Activated naive CD4-positive, alpha-beta T cell treated with anti-CD3 and anti-CD28 coated beads, Interleukin-2, amount 10 ng/mL, durations not matched to agents 7 days and 5 days (primary cell): Measurements from ENCODE around the gene HIGD1A.
A peak's percentile ranks its signal among the peaks of the same experiment; 100 is the strongest.

ENCODE experiments used
- CTCF ChIA-PET: fragments of 350-600 bp; sonication (Branson Sonifier 250); formaldehyde crosslinking; loops from one replicate; lab custom pipeline; 2021; ENCODE audit warnings: antibody characterized with exemption; lab: Charles Lee
- DNase-seq: peaks from one replicate; pipeline ENCODE4 v3.0.0-alpha.2; 2020
- H3K27ac Mint-ChIP-seq: one replicate; pipeline ENCODE4 v1.8.0; 2021; ENCODE audit warnings: mild to moderate bottlenecking, moderate library complexity, mixed read lengths
- H3K27me3 Mint-ChIP-seq: one replicate; pipeline ENCODE4 v1.8.0; 2021; ENCODE audit warnings: mild to moderate bottlenecking, mixed read lengths
- H3K36me3 Mint-ChIP-seq: one replicate; pipeline ENCODE4 v1.8.0; 2021; ENCODE audit warnings: mixed read lengths
- H3K4me1 Mint-ChIP-seq: one replicate; pipeline ENCODE4 v1.8.0; 2021; ENCODE audit warnings: mixed read lengths
- H3K4me3 Mint-ChIP-seq: one replicate; pipeline ENCODE4 v1.8.0; 2021; ENCODE audit warnings: mild to moderate bottlenecking, moderate library complexity, mixed read lengths
- H3K9me3 Mint-ChIP-seq: one replicate; pipeline ENCODE4 v1.8.0; 2021; ENCODE audit warnings: mixed read lengths

Gene HIGD1A

DNA sequence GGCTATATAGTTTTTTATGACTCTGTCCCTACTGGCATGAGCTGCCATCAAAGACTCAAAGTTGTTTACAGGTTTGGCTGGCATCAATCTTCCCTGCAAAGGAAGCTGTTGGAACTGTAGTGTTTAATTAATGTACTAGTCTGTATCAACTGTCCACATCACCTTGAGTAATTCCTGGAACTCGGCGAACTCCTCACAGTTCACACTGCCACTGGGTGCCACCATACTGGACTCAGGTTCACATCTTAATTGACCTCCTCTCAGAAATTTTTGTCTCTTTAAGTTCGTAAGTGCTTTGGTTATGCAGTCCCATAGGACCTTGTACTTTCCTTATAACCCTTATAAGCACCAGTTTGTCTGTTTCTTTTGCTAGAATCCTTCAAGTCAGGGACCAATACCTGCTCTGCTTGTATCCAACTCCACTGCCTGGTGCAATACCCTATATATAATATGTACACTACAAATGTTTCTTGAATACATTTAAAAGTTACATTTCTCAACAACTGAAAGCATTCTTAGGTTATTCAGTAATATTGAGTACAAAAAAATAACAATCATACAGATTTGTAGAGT is 3.2 kb downstream of the HIGD1A start:
- Mint-ChIP-seq H3K27me3 (peaks cover 17% of the 10 kb centered on the region), H3K9me3 (no peaks in the 10 kb centered on the region), H3K4me3 (no peak overlapping the region), H3K27ac (no peak overlapping the region), H3K4me1 (peaks cover 56% of the 10 kb centered on the region), H3K36me3 (peaks cover 15% of the 10 kb centered on the region)
- CTCF ChIA-PET = interaction anchor here (1.0 kb wide), 1 partner anchor 29 kb away, joined by 6 read pairs; no protein-coding TSS in a partner anchor
- no peak for DNase-seq

DNA sequence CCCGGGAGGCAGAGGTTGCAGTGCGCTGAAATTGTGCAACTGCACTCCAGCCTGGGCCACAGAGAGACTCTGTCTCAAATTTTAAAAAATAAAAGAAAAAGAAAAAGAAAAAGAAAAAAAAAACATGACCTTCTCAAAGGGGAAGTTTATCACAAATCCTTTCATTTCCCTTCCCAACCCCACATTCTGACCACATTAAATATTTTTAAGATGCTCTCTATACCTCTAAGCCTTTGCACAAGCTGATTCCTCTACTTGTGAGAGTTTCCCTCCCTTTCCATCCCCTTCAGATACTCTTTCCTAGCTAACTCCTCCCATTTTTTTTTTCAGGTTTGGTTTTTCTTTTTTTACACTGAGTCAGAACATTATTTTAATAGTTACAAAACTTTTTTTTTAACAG is 4.0 kb downstream of the HIGD1A start:
- H3K27me3 Mint-ChIP-seq = peaks cover 8% of the 10 kb centered on the region
- DNase-seq = no peak
- peaks cover 59% of the 10 kb centered on the region for H3K4me1 Mint-ChIP-seq
- H3K36me3 Mint-ChIP-seq = peaks cover 19% of the 10 kb centered on the region
- H3K9me3 Mint-ChIP-seq = no peaks in the 10 kb centered on the region
- no peak overlapping the region for H3K27ac Mint-ChIP-seq
- no peak overlapping the region for H3K4me3 Mint-ChIP-seq
- CTCF ChIA-PET = interaction anchor here (1.0 kb wide), 1 partner anchor 30 kb away, joined by 6 read pairs; no protein-coding TSS in a partner anchor

DNA sequence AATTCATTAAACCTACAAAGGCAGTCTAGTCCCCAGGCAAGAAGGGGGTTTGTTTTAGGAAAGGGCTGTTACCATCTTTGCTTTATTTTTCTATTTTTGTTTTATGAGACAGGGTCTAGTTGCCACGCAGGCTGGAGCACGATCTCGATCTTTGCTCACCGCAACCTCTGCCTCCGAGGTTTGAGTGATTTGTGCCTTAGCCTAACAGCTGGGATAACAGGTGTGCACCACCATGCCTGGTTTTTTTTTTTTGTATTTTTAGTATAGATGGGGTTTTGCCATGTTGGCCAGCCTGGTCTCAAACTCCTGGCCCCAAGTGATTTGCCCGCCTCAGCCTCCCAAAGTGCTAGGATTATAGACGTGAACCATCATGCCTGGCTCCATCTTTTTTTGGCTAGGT is 4.9 kb downstream of the HIGD1A start:
- peaks cover 19% of the 10 kb centered on the region for H3K36me3 Mint-ChIP-seq
- H3K9me3 Mint-ChIP-seq = no peaks in the 10 kb centered on the region
- no peak overlapping the region for H3K27ac Mint-ChIP-seq
- H3K4me3 Mint-ChIP-seq = no peak overlapping the region
- H3K4me1 Mint-ChIP-seq = peaks cover 54% of the 10 kb centered on the region
- DNase-seq = no peak
- peaks cover 2% of the 10 kb centered on the region for H3K27me3 Mint-ChIP-seq
- CTCF ChIA-PET = interaction anchor here (0.6 kb wide), 1 partner anchor 39 kb away, joined by 3 read pairs; no protein-coding TSS in a partner anchor

DNA sequence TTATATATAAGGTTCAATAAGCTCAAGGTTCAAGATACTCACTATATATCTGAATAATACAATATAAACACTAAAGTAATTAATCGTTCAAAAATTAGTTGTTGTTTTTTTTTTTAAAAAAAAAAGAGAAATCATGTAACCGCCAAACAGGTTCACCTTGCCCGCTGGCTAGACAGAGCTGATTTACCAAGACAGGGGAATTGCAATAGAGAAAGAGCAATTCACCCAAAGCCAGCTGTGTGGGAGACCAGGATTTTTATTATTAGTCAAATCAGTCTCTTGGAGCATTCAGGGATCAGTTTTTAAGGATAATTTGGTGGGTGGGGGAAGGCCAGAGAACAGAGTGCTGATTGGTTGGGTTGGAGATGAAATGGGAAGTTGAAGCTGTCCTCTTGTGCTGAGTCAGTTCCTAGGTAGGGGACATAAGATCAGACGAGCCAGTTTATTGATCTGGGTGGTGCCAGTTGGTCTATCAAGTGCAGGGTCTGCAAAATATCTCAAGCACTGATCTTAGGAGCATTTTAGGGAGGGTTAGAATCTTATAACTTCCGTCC is 7.9 kb downstream of the HIGD1A start:
- H3K4me3 Mint-ChIP-seq = no peak overlapping the region
- H3K9me3 Mint-ChIP-seq = no peaks in the 10 kb centered on the region
- H3K27me3 Mint-ChIP-seq = no peaks in the 10 kb centered on the region
- CTCF ChIA-PET = no interaction called here
- H3K27ac Mint-ChIP-seq = no peak overlapping the region
- no peak for DNase-seq
- peaks cover 27% of the 10 kb centered on the region for H3K36me3 Mint-ChIP-seq
- H3K4me1 Mint-ChIP-seq = peaks cover 28% of the 10 kb centered on the region

DNA sequence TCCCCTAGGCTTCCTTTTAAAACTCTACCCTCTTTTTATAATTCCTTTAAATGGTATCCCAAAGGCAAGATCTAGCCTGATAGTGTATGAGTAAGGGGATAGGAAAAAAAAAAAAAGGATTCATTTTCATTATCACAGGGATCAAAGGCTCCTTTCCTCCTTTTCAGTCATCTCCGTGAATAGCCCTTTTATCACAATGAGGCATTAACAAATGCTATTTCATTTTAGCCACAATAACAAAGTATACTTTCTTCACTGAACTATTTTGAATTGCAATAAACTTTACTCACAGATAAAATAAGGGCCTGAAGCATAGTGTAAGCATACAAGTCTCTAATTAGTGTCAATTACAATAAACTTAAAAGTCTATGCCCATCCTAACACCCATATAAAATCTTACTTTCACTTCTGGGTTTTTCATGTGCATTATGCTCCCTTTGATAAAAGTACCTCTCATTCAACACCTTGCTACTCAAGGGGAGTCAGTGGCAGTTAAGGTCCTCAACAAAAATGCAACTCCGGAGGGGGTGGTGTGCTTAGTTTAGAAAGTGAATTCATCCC is 8.6 kb downstream of the HIGD1A start:
- H3K9me3 Mint-ChIP-seq = no peaks in the 10 kb centered on the region
- H3K4me3 Mint-ChIP-seq = no peak overlapping the region
- H3K36me3 Mint-ChIP-seq = peaks cover 29% of the 10 kb centered on the region
- H3K27me3 Mint-ChIP-seq = no peaks in the 10 kb centered on the region
- peaks cover 24% of the 10 kb centered on the region for H3K4me1 Mint-ChIP-seq
- CTCF ChIA-PET = no interaction called here
- H3K27ac Mint-ChIP-seq = no peak overlapping the region
- DNase-seq = no peak

DNA sequence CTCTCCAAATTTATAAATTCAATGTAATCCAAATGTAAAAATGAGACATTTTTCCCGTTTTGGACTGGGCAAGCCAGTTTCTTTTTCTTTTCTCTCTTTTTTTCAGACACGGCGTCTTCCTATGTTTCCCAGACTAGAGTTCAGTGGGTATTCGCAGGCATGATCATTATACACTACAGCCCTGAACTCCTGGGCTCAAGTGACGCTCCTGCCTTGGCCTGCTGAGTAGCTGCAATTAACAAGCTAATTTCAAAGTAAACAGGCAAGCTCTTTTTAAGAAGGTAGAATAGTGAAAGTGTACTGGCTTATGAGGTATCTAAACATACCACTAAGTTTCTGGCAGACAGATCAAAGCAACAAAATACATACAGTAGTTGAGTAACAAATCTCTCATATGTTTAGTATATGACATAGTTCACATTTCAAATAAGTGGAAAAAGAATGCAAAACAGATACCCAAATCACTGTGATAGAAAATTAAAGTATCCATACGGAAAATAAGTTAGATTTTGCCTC is 13.5 kb downstream of the HIGD1A start:
- Mint-ChIP-seq H3K9me3 (no peaks in the 10 kb centered on the region), H3K27ac (no peak overlapping the region), H3K36me3 (peaks cover 32% of the 10 kb centered on the region), H3K4me3 (no peak overlapping the region), H3K27me3 (no peaks in the 10 kb centered on the region), H3K4me1 (peaks cover 9% of the 10 kb centered on the region)
- DNase-seq = no peak
- CTCF ChIA-PET = interaction anchor here (1.0 kb wide), 1 partner anchor 33 kb away, joined by 3 read pairs; no protein-coding TSS in a partner anchor

DNA sequence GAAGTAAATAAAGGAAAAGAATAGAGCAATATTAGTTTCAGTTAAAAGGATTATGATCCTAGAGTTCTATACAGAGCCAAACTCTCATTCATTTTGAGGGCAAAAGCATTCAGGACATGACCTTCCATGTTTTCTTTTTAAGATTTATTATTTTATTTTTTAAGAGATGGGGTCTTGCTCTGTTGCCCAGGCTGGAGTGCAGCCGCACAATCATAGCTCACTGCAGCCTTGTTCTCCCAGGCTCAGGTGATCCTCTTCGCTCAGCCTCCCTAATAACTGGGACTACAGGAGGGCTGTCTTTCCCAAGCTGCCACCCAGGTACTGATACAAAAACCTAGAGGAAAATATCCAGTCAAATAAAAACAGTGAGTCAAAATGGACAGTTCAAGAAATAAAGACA is 17.7 kb downstream of the HIGD1A start:
- peaks cover 22% of the 10 kb centered on the region for H3K36me3 Mint-ChIP-seq

DNA sequence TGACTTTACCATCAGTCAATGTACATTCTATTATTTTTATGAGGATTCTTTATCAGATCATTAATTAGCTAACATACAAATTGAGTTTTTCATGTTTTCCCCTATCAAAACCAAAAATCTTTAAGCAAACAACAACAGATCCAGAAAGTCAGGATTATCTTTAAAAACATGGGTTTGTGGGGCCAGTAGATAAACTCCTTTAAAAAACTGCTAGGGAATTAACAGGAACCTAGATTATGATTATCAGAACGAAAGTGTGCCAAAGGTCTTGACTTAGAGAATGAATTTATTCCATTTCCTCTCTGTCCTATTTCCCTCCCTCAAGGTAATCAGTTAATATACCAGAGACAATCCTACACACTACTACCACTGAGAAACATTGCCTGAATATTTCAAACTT is 18.1 kb downstream of the HIGD1A start:
- no peak overlapping the region for H3K27ac Mint-ChIP-seq
- peaks cover 5% of the 10 kb centered on the region for H3K4me1 Mint-ChIP-seq
- no peaks in the 10 kb centered on the region for H3K9me3 Mint-ChIP-seq
- H3K36me3 Mint-ChIP-seq = peaks cover 20% of the 10 kb centered on the region
- H3K27me3 Mint-ChIP-seq = no peaks in the 10 kb centered on the region
- H3K4me3 Mint-ChIP-seq = no peak overlapping the region
- DNase-seq = no peak
- CTCF ChIA-PET = interaction anchor here (1.0 kb wide), 1 partner anchor 45 kb away, joined by 3 read pairs; no protein-coding TSS in a partner anchor

More for the DNA sequence above, 17.7 kb downstream of the HIGD1A start:
- H3K4me3 Mint-ChIP-seq = no peak overlapping the region
- peaks cover 5% of the 10 kb centered on the region for H3K4me1 Mint-ChIP-seq
- H3K27ac Mint-ChIP-seq = no peak overlapping the region
- no peak for DNase-seq
- no peaks in the 10 kb centered on the region for H3K27me3 Mint-ChIP-seq
- CTCF ChIA-PET = no interaction called here
- no peaks in the 10 kb centered on the region for H3K9me3 Mint-ChIP-seq

DNA sequence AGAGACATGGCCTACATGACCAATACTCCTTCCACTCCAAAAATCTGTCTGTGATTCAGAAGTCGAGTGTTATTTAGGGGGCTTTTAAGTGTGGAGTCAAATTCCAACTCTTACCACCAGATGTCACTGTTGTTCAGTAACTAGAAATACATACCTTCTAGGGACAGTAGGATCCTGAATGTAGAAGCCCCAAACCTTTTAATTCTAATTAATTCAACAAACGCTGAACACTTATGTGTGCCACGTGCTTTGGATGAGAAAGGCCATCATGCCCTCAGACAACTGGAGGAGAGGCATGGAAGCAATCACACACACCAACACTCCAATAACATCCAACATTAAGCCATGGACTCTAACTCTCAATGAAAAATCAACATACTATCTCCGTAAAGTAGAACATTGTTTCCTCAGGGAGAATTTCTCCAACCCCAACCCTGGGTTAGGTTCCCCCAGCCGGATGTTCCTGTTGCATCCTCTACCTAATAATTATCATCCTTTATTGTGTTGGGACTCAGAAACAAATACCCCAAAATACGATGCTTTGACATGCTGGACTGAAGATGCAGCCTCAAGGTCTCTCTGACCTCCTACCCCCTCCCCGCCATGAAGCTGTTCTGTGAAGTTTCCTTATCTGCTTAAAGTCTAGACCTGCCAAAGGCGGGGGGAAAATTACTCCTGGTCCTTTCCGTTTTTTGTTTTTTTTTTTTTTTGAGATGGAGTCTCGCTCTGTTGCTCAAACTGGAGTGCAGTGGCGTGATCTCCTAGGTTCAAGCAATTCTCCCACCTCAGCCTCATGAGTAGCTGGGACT is 23.2 kb downstream of the HIGD1A start:
- peaks cover 2% of the 10 kb centered on the region for H3K4me1 Mint-ChIP-seq
- CTCF ChIA-PET = interaction anchor here (1.2 to 3.0 kb wide), 5 partner anchors 11 to 101 kb away, joined by 3 to 18 read pairs (median 6); no protein-coding TSS in a partner anchor
- peaks cover 7% of the 10 kb centered on the region for H3K36me3 Mint-ChIP-seq
- no peaks in the 10 kb centered on the region for H3K9me3 Mint-ChIP-seq
- no peak overlapping the region for H3K27ac Mint-ChIP-seq
- no peak overlapping the region for H3K4me3 Mint-ChIP-seq
- no peaks in the 10 kb centered on the region for H3K27me3 Mint-ChIP-seq
- DNase-seq = no peak

DNA sequence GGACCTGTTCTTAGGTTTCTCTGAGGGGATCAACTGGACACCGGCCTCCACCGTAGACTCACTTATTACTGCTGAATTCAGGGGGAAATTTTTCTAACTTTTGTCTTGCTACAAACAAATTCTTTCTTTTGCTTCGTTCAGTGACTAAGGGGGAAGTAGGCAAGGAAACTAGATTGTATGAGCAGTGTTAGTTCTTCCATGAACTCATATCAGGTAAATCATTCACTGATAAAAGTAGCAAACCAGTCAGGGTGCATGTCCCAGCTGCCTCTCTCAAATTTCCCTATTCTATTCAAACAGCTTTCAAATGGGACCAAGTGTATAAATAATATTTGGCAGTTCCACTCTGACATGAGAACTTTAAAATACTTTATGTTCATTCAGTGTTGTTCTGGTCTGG is 23.9 kb downstream of the HIGD1A start:
- no peak for DNase-seq
- Mint-ChIP-seq H3K4me1 (peaks cover 2% of the 10 kb centered on the region), H3K9me3 (no peaks in the 10 kb centered on the region), H3K27me3 (no peaks in the 10 kb centered on the region), H3K36me3 (peaks cover 5% of the 10 kb centered on the region), H3K27ac (no peak overlapping the region), H3K4me3 (no peak overlapping the region)
- CTCF ChIA-PET = interaction anchor here (0.8 to 3.0 kb wide), 11 partner anchors 10 to 102 kb away, joined by 3 to 18 read pairs (median 3); no protein-coding TSS in a partner anchor

DNA sequence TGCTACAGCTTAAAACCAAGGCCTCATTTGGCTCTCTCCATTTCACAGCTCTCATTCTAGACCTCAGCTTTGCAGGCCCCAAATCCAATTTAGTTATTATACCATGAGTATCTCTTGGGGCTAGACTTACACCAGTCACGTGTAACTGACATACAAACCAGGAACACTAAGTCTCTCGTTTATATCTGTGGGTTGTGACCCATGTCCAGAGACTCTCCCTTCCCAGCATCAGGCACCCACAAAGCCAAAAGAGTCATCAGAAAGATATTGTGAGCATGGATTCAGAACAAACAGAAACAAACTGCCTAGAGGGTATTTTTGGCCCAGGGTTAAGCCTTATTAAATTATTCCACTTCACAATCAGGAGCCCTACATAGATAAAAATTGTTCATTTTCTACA is 25.6 kb downstream of the HIGD1A start:
- Mint-ChIP-seq H3K27ac (no peak overlapping the region), H3K4me1 (peaks cover 7% of the 10 kb centered on the region), H3K36me3 (peaks cover 5% of the 10 kb centered on the region), H3K9me3 (no peaks in the 10 kb centered on the region), H3K4me3 (no peak overlapping the region), H3K27me3 (no peaks in the 10 kb centered on the region)
- CTCF ChIA-PET = interaction anchor here (1.2 to 3.0 kb wide), 5 partner anchors 9 to 103 kb away, joined by 3 to 18 read pairs (median 6); no protein-coding TSS in a partner anchor
- DNase-seq = no peak

DNA sequence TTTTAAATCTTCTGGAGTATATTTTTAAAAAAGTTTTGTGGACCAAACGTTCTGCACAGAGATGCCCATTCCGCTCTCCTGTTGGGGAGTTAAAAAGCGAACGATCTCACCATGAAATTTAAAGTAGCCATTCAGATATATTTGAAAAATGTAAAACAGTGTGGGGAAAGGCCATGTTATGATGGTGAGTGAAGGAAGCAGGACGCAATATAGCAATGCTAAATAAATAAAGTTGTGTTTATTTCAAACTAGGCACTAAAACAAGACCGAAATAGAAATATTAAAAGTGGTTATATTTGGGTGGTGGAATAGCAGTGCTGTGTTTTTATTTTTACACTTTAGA is 30.9 kb downstream of the HIGD1A start:
- peak overlapping the region; percentile 83 for H3K27ac Mint-ChIP-seq
- no peaks in the 10 kb centered on the region for H3K36me3 Mint-ChIP-seq
- peaks cover 19% of the 10 kb centered on the region for H3K4me1 Mint-ChIP-seq
- H3K27me3 Mint-ChIP-seq = peaks cover 13% of the 10 kb centered on the region
- DNase-seq = no peak
- H3K9me3 Mint-ChIP-seq = peaks cover 2% of the 10 kb centered on the region
- CTCF ChIA-PET = no interaction called here
- peak overlapping the region; percentile 83 for H3K4me3 Mint-ChIP-seq

DNA sequence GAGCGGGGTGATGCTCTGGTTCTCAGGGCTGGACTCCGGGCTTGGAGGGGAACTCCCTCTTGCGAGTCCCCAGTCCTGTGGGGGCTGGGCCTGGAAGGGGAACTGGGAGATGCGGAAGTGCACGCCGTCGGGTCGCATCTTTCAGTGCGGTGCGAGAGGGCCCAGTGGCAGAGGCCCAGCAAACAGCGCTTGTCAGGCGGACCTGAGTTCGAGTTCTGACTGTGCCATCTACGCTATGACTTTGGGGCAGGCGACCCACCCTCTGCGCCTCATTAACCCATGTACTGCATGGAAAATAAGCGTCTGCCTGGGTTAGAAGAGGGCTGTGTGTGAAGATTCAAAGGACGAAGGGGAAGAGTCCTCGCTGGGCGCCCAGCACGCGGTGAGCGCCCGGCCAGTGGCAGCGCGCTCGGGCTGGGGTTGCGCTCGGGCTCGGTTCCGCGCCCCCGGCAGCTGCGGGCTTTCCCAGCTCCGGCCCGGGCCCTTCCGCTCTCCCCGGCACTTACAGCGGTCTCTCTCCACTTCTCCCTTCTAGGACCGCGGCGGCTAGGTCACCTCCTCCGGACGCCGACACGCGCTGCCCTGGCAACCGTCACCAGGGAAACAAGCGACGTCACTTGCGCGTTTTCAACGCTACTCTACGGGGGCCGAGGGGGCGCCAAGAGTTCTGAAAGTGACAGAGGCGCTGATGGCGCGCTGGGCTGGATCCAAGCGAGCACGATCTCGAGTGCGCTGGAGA is 31.5 kb downstream of the HIGD1A start, which contains the start of gene CCDC13:
Gene CCDC13, minus strand, starts transcription at position 584 of the 739 bp plus-strand sequence. CDS start 14,908 bp downstream, outside the sequence.
- CTCF ChIA-PET = no interaction called here
- Mint-ChIP-seq H3K27ac (peak within 1 kb of the TSS; percentile 83), H3K27me3 (peaks cover 13% of the 10 kb centered on the region), H3K36me3 (no peaks in the 10 kb centered on the region), H3K9me3 (peaks cover 2% of the 10 kb centered on the region), H3K4me1 (peaks cover 19% of the 10 kb centered on the region), H3K4me3 (peak within 1 kb of the TSS; percentile 83)
- DNase-seq = peak; percentile 95
